DND-41 (cell line): ENCODE measurements around the gene PNLIP.

Experiments
- ATAC-seq: fragments of 200-7000 bp; cut with Tn5 transposase; 3 replicates; pipeline ENCODE4 v1.9.1; 2021; ENCODE audit warnings: low read depth; ENCODE audit not compliant: insufficient read depth
- DNase-seq: peaks from one replicate; pipeline ENCODE4 v3.0.0-alpha.2; 2020
- H2AFZ ChIP-seq: 2 replicates; pipeline ENCODE4 v1.6.0; 2012; ENCODE audit warnings: low read depth, low read length
- H3K27ac ChIP-seq: 2 replicates; pipeline ENCODE4 v1.5.1; 2012; ENCODE audit warnings: low read length, inconsistent platforms
- H3K27me3 ChIP-seq: fragments of 200-600 bp; sonication (generic); 2 replicates; pipeline ENCODE4 v1.6.0; 2012; ENCODE audit warnings: low read length, mild to moderate bottlenecking, inconsistent platforms; ENCODE audit not compliant: insufficient read depth, poor library complexity
- H3K36me3 ChIP-seq: 2 replicates; pipeline ENCODE4 v1.5.1; 2012; ENCODE audit warnings: low read length, inconsistent platforms; ENCODE audit not compliant: insufficient read depth
- H3K4me1 ChIP-seq: 2 replicates; pipeline ENCODE4 v1.5.1; 2012; ENCODE audit warnings: mild to moderate bottlenecking, low read length; ENCODE audit not compliant: insufficient read depth
- H3K4me2 ChIP-seq: 2 replicates; pipeline ENCODE4 v1.6.0; 2012; ENCODE audit warnings: mild to moderate bottlenecking, moderate library complexity, low read length, inconsistent platforms; ENCODE audit not compliant: insufficient read depth
- H3K4me3 ChIP-seq, 2 experiments: fragments of 200-600 bp in 1 of 2; shearing (Covaris generic) in 1 of 2; 2 replicates each; pipeline ENCODE4 v1.5.1; 2012 to 2016; ENCODE audit warnings: inconsistent platforms in 2 of 2, low read length in 2 of 2, mild to moderate bottlenecking in 2 of 2, low read depth in 1 of 2, moderate library complexity in 1 of 2
- H3K79me2 ChIP-seq: 2 replicates; pipeline ENCODE4 v1.6.0; 2012; ENCODE audit warnings: low read length, inconsistent platforms; ENCODE audit not compliant: insufficient read depth
- H3K9ac ChIP-seq: 2 replicates; pipeline ENCODE4 v1.6.0; 2012; ENCODE audit warnings: low read depth, mild to moderate bottlenecking, inconsistent platforms, low read length, moderate library complexity
- H3K9me3 ChIP-seq: 2 replicates; pipeline ENCODE4 v1.5.1; 2012; ENCODE audit warnings: low read length, moderate library complexity, mild to moderate bottlenecking, inconsistent platforms; ENCODE audit not compliant: insufficient read depth, severe bottlenecking
- H4K20me1 ChIP-seq: 2 replicates; pipeline ENCODE4 v1.6.0; 2012; ENCODE audit warnings: low read length; ENCODE audit not compliant: insufficient read depth
- CTCF ChIP-seq: IDR thresholded peaks from 2 replicates; pipeline ENCODE4 v1.5.1; 2012; ENCODE audit warnings: borderline replicate concordance, low read length, moderate library complexity, mild to moderate bottlenecking; ENCODE audit not compliant: poor library complexity, severe bottlenecking; ENCODE audit errors: extremely low read depth
- EZH2 ChIP-seq: IDR thresholded peaks from 3 replicates; pipeline ENCODE4 v1.6.1; 2012; ENCODE audit warnings: borderline replicate concordance, low read depth, mild to moderate bottlenecking, moderate library complexity, low read length, inconsistent platforms; ENCODE audit not compliant: severe bottlenecking

The PNLIP gene

GRCh38 chr10:116607336-116607735, 61.6 kb downstream of the PNLIP start:
- ATAC-seq (no peak), DNase-seq (no peak)
- no peak overlapping the region for H3K4me3 ChIP-seq
- TF ChIP-seq CTCF (no peak), EZH2 (no peak)
- H3K79me2 ChIP-seq = no peaks in the 10 kb centered on the region
- H3K27ac ChIP-seq = no peak overlapping the region
- no peak overlapping the region for H3K4me2 ChIP-seq
- H2AFZ ChIP-seq = no peak overlapping the region
- H3K4me1 ChIP-seq = no peaks in the 10 kb centered on the region
- no peaks in the 10 kb centered on the region for H3K27me3 ChIP-seq
- H3K9ac ChIP-seq = no peak overlapping the region
- H4K20me1 ChIP-seq = no peaks in the 10 kb centered on the region
- no peaks in the 10 kb centered on the region for H3K9me3 ChIP-seq
- H3K36me3 ChIP-seq = no peaks in the 10 kb centered on the region

- Histone ChIP-seq H3K4me1 (no peaks in the 10 kb centered on the region), H3K4me3 (no peak overlapping the region), H3K4me2 (no peak overlapping the region), H3K9me3 (no peaks in the 10 kb centered on the region), H3K27ac (no peak overlapping the region), H3K27me3 (no peaks in the 10 kb centered on the region), H2AFZ (no peak overlapping the region), H3K79me2 (no peaks in the 10 kb centered on the region), H3K36me3 (no peaks in the 10 kb centered on the region), H4K20me1 (no peaks in the 10 kb centered on the region), H3K9ac (no peak overlapping the region)
- no peak for DNase-seq
- no peak for TF ChIP-seq CTCF
- no peak for TF ChIP-seq EZH2
- ATAC-seq = no peak
These were observed 63.2 kb downstream of the PNLIP start for GRCh38 chr10:116608686-116609594.

GRCh38 chr10:116610443-116611152, 64.9 kb downstream of the PNLIP start:
- DNase-seq = no peak

More at GRCh38 chr10:116610443-116611152, 64.9 kb downstream of the PNLIP start:
- Histone ChIP-seq H3K4me2 (no peak overlapping the region), H3K79me2 (no peaks in the 10 kb centered on the region), H3K36me3 (no peaks in the 10 kb centered on the region), H2AFZ (no peak overlapping the region), H3K4me1 (no peaks in the 10 kb centered on the region), H3K9ac (no peak overlapping the region), H3K9me3 (no peaks in the 10 kb centered on the region), H3K27ac (no peak overlapping the region), H4K20me1 (no peaks in the 10 kb centered on the region), H3K4me3 (no peak overlapping the region), H3K27me3 (no peaks in the 10 kb centered on the region)
- ATAC-seq = no peak
- no peak for TF ChIP-seq EZH2
- TF ChIP-seq CTCF = no peak
